Hindlimb muscle (tissue), 1 donor: ENCODE measurements around the gene NCOA1. TPM values are rescaled to one million over a fixed set of nuclear protein-coding genes. Genes with fewer than 3 reads are reported as not detected.
A peak's percentile ranks its signal among the peaks of the same experiment; 100 is the strongest.
"Not testable (repeated sequence)": the region's sequence is repeated elsewhere in the genome, so short reads cannot be mapped to it uniquely, and the experiment has no call there.

ENCODE experiments used
- DNase-seq: peaks from one replicate; pipeline ENCODE4 v3.0.0-alpha.2; 2013
- polyA plus RNA-seq: library from polyadenylated mRNA; unstranded; fragments of 120-200 nt; gene quantifications from one replicate; pipeline ENCODE4 v1.2.1, GENCODE V29; 2013; ENCODE audit not compliant: insufficient read length

NCOA1 gene
- polyA plus RNA-seq, 1 donor = 132 TPM

DNA sequence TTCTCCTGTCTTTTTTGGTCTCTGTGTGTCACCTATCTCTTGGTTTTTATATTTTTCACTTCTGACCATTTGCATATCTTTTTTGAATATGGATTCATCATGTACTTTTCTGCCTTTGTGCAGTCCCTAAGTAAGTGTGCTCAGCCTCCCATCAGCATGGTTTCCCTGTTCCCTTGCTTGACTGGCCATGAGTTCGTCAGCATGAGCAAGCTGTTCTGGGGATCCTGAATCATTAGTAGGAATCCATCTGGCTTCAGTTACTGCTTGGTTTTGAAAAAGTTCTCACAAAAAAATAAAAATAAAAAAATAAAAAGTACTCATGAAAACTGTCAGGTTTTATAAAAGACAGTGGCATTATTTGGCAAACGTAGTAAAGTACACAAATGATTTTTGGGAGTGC, 144.1 kb downstream of the NCOA1 start:
- no peak for DNase-seq

DNA sequence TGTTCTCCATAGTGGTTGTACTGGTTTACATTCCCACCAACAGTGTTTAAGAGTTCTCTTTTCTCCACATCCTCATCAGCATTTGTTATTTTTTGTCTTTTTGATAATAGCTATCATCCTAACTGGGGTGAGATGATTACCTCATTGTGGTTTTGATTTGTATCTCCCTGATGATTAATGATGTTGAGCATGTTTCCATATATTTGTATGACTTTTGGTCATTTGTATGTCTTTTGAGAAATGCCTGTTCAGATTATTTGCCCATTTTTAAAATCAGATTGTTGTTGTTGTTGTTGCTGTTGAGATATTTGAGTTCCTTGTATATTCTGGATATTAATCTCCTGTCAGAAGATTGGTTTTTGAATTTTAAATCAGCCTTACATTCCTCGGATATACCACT, 147.5 kb downstream of the NCOA1 start:
- no peak for DNase-seq

DNA sequence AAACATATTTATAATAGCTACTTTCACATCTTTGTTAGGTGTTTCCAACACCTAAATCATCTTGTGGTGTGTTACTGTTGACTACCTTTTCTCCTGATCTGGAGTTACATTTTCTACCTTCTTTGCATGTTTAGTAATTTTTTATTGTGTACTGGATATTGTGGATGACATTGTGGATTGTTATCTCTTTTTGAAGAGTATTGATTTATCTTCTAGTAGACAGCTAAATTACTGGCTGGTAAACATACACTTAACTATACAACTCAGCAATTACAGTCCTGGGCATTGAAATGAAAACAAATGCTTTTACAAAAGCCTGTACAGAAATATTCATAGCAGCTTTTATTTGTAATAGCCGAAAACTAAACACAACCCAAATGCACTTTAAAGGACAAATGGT, 151.3 kb downstream of the NCOA1 start:
- no peak for DNase-seq

DNA sequence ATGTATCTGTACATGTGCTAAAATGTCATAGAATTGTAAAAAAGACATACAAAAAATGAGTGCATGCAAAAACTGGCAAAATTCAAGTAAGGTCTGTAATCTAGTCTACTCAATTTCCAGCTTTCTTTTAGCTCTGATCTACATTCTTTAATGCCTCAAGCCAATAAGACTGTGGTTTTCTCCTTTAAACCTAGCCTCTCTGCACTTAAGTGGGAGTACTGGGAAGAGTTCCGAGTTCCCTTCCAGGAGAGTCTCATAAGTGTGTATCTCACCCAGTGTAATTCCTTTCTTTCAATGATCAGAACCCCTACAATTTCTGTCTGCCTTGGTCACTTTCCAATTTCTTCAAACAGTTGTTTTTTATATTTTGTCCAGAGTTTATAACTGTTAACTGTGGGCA, 152.0 kb downstream of the NCOA1 start:
- no peak for DNase-seq

DNA sequence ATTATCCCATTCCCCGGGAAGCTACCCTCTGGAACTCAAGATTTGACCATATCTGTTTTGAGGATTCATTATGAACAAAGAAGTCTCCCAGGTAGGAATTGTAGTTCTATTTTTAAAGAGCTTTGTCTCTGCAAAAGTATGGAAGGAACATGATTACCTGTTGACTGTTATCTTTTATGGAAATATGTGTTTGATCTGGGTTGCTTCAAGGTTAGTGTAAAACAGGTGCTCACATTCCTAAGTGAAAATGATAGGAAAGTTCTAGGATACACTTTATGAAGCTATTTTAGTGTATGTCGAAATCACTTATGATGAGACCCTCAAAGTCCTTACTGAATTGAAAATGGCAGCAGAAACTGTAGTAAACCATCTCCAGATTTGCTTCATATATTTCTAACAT, 153.0 kb downstream of the NCOA1 start:
- DNase-seq = no peak

DNA sequence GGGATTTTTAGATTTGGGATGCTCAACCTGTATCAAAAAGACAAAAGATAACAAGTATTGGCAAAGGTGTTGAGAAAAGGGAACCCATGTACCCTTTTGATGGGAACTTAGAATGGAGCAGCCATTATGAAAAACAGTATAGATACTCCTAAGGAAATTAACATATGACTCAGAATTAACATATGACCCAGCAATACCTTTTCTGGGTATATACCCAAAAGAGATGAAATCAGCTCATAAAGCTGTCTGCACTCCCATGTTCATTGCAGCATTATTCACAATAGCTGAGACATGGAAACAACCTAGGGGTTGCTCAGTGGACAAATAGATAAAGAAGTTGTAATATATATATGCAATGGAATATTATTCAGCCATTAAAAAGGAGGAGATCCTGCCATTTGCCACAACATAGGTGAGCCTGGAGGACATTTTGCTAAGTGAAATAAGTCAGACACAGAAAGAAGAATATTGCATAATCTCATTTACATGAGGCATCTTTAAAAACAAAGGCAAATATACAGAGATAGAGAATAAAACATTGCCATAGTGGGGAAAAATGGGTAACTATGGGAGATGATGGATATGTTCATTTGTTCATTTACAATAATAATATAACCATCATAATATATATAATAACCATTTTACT, 160.1 kb downstream of the NCOA1 start:
- no peak for DNase-seq

DNA sequence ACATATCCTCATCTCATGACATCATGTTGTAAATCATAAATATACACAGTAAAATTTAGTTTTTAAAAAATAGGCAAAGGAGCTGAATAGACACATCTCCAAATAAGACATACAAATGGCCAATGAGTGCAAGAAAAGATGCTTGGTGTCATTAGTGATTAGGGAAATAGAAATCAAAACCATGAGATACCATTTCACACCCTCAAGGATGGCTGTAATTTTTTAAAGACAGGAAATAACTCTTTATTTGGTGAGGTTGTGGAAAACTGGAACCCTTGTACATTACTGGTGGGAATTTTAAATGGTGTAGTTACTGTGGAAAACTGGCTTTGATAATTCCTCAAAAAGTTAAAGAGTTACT, 160.6 kb downstream of the NCOA1 start:
- no peak for DNase-seq

DNA sequence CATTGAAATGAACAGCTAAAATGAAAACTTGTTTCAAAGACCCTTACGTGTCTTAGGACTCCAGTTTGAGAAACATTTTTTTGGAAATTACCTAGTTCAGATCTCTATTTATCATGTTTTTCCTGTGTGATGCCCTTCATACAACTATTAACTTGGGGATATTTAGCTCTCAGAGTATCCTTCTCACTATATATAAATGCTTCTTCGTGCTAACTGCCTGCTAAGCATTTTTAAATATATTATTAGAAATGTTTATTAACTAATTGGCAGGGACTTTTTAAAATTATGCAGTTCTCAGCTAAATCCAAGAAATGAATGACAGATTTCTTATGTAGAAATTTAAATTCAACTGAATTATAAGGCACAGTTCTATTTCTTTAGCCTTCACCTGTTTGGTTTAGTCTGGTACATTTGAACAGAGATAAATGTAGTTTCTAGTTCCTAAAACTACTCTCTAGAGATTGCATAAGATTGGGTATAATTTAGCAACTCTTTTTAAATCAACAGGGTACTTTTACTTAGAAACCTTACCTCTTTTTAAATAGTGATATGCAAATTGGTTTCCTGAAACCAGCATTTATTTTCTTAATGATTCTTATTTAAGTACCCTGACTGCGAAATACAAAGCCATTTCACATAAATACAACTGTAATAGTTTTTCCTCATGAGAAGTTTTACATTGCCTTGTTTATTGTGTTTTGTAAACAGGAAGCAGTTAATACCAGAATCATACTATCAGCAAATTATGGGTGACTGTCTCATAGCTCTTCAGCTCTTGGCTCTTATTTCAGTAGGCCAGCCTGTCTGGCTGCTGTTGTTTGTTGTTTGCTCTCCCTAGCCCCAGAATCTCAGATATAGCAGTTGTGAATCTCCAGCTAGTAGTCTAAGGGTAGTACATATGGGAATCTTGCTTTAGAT, 161.5 kb downstream of the NCOA1 start:
- DNase-seq = no peak

DNA sequence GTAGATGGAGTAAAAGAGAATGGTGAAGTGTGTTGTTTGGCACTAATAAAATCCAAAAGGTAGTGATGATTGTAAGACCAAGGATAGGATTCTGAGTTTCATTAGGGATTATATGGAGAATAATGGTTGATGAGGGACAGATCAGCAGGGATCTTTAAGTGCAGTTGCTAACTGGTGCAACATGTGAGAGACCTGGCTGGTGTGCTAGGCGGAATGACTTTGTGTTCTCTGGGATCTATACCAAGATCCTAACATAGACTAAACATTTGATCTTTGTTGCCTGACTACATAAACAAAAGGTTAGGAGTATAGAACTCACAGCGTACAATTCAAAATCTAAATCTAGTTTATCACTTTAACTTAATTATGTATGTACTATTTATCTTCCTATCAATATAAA, 166.8 kb downstream of the NCOA1 start:
- DNase-seq = no peak

DNA sequence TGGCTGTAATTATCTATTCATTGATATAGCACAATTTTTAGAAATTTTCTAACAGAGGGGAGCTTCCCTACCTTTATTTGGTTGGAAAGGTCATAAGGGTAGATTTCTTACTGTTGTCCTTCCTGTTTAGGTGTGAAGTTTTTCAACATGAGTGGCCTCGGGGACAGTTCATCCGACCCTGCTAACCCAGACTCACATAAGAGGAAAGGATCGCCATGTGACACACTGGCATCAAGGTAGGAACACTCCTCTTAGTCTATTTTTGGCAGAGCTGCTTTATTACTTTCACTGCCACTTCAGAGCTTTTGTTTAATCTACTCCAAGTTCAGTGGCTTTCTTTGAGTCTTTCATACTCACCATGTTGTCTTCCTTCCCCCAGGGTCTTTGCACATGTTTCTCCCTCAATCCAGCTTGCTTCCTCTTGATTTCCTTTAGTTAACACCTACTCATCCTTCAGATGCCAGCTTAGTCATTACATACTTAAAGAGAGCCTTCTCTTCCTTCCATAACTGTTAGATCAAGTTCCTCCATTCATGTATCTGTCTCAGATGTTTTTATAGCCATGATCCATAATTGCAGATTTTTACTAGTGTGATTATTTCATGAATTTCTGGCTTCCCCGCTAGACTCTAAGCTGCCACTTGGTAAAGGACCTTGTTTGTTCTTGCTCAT, 167.6 kb downstream of the NCOA1 start:
- no peak for DNase-seq

DNA sequence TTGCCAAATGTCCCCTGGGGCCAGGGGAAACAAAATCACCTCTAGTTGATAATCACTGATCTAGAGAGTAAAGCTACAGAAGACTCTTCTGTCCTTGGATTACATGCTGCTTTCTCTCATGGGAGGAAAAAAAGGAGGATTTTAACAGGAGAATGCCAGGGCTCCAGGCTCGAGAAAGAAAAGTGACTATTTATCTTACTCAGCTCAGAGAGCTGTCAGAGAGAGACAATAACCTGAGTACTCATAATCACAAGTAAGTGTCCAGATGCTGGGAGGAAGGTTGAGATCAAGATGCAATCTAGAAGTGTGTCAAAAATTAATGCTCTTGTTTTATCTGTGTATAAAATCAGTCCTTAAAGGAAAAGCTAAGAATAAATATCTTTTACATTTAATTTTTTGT, 168.8 kb downstream of the NCOA1 start:
- no peak for DNase-seq

DNA sequence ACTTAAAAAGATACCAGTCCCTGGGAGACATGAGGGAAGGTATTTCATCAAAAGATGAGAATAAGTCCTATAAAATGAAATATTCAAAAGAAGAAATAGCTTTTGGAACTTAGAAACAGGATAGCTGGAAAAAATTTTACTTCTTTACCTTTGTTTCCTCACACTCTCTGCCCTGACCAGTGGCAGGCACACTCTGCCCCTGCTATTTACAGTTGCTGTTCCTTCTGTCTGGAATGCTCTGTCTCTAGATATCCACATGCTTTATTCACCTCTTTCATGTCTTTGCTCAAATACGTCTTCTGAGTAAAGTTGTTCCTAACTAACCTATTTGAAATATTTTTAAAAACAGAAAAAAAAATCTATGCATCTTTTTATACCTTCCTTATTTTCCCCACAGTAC, 176.5 kb downstream of the NCOA1 start:
- DNase-seq = no peak

DNA sequence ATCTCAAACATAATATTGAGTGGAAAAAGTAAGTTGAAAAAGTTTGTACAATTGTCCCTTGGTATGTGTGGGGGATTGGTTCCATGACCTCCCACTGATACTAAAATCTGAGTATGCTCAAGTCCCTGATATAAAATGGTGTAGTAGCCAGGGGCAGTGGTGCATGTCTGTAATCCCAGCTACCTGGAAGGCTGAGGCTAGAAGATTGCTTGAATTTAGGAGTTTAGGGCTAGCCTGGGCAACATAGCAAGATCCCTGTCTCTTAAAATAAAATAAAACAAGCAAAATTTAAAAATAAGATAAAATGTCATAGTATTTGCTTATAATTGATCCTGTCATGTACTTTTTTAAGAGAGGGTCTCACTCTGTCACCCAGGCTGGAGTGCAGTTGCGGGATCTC, 180.2 kb downstream of the NCOA1 start:
- DNase-seq = no peak

DNA sequence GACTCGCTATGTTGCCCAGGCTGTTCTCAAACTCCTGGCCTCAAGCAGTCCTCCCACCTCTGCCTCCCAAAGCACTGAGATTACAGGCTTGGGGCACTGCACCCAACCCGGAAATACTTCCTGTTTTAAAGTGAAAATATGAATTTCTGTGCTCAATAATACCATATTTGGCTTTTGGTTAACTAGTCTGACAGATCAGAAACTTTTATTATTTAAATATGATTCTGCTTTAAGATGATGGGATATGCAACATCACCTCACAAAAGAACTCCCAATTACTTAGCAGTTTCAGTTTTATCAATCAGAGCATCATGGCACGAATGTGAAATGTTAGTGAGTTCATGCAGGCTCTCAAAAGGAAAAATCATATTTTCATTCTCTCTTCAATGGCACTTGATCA, 181.5 kb downstream of the NCOA1 start:
- no peak for DNase-seq

DNA sequence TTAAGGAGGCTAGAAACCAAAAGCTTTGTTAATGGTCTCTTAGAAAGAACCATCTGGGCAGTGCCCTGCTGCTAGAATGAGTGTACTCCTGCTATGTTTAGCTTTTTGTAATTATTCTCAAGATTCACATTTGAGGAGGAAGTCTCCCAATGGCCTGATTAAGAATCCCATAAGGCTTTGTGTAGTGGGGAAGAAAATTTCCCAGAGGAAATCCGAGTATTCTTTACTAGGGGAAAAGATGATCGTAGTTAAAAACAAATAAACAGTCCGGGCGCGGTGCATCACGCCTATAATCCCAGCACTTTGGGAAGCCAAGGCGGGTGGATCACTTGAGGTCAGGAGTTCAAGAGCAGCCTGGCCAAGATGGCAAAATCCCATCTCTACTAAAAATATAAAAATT, 184.3 kb downstream of the NCOA1 start:
- DNase-seq = no peak

DNA sequence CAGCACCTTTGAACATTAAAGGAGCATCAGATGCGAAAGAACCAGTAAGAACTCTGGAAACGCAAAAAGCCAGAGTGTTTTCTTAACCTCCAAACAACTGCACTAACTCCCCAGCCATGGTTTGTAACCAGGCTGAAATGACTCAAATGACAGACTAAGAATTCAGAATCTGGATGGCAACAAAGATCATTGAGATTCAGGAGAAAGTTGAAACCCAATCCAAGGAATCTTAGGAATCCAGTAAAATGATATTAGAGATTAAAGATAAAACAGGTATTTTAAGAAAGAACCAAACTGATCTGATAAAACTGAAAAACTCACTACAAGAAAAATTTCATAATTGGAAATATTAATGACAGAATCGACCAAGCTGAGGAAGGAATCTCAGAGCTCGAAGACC, 185.4 kb downstream of the NCOA1 start:
- no peak for DNase-seq

DNA sequence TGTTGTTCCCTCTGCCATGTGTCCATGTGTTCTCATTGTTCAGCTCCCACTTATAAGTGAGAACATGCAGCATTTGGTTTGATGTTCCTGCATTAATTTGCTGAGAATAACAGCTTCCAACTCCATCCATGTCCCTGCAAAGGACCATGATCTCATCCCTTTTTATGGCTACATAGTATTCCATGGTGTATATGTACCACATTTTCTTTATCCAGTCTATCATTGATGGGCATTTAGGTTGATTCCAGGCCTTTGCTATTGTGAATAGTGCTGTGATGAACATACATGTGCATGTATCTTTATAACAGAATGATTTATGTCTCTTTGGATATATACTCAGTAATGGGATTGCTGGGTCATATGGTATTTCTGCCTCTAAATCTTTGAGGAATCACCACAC, 187.0 kb downstream of the NCOA1 start:
- DNase-seq = not testable (repeated sequence)

DNA sequence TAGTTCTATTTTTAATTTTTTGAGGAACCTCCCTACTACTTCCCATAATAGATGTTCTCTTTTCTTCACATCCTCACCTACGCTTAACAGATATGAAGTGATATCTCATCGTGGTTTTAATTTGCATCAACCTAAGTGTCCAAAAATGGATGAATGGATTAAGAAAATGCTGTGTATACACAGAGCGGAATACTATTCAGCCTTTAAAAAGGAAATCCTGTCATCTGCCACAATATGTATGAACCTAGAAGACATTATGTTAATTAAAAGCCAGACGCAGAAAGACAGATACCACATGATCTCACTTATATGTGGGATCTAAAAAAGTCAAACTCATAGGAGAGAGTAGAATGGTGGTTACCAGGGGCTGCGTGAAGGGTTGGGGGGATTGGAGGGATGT, 189.1 kb downstream of the NCOA1 start:
- no peak for DNase-seq

DNA sequence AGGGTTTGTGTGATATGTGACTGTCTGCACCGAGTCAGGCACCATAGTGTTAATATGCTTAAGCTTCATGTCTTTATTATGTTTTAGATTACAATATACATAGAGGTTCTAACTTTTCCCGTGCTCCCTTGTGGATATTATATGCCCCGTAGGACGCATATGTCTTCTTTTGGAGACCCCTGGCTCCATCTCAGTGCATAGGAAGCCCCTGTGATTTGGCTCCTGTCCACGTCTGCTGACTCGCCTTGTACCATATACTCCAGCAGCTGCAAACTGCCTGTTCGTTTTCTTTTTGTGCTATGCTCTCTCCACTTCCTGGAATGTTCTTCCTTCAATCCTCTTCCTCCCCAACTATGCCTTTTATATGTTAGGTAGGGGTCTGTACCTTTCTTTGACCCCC, 191.2 kb downstream of the NCOA1 start:
- peak; percentile 19 for DNase-seq

DNA sequence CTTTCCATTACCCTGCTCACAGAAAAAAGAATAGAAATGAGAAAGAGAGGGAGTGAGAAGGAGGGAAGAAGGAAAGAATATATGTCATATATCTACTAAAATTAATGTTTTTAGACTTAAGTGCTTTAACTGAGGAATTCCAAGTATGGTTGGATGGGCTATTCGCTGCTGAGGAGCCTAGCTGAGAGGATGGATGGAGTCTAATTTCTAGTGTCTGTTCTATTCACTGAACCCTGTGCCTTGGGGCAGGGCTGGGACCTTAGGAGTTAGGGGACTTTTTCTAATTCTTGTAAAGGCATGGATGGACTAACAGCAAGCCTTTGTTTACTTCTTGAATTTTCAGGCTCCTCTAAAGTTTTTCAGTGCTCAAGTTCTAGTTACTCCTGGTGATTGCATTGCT, 192.4 kb downstream of the NCOA1 start:
- no peak for DNase-seq

DNA sequence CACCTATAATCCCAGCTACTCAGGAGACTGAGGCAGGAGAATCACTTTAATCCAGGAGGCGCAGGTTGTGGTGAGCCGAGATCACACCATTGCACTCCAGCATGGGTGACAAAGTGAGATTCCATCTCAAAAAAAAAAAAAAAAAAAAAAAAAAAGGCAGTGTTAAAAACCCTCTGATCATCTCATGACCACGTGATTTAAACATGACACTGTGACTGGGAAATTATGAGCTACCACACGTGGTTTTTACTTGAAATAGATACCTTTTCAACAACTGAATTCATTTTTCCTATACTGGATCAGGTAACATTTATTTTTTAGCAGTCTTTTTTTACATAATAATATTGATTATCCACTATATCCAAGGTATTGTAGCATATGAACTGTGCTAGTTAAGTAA, 199.5 kb downstream of the NCOA1 start:
- no peak for DNase-seq

DNA sequence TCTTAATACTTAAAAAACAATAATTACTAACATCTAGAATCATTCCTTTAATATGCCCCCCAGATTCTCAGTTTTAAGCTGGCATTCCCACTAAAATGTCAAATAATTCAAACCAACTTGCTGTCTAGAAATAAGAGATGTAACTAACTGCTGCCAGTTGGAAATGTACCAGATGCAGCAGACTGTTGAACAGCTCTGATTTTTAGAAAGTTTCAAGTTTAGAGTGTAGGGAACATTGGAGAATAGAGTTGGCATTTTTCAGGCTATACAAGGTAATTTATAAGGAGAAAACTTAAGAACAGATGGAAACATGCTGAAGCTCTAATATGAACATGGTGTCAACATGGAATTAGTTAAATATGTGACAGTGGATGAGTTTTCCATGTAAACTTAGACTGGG, 200.8 kb downstream of the NCOA1 start:
- peak; percentile 50 for DNase-seq

DNA sequence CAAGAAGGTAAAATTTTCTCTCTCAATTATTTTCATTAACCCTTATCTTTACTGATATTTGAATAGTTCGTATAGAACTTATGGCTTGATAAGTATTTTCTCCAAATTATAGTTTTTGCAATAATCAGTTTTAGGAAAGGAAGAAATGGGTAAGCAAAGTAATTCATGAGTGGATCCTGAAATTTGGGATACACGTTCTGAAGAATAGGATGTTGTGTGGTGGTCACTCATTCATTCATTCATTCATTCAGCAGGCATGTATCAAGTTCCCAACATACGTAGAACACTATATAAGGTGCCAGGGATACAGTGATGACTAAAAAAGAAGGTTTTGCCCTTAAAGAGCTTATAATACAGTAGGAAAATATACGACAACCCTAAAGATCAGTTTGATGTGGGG, 206.7 kb downstream of the NCOA1 start:
- no peak for DNase-seq

DNA sequence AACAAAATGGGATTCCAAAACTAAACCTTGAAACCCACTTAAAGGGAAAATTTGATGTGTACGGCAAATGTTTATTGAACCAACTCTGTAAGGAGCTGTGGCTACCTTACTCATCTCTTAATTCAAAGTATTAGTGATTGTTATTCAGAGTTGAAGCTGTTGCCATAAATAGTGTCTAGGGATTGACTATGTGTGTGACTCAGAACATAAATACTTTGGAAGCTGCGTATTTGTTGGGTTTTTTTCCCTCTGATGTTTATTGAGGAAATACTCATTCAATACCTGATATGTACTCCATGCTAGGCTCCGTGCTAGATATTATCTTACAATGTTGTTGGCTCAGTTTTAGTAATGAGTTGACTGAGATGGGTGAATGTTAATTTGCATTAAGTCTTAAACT, 211.7 kb downstream of the NCOA1 start:
- no peak for DNase-seq
